Measurements from ENCODE around the gene UGT1A9.
A peak's percentile ranks its signal among the peaks of the same experiment; 100 is the strongest.

Gene UGT1A9

GRCh38 chr2:233813236-233814055 lies 141.7 kb downstream of the UGT1A9 start:
- peak in 2 of 10 donors; percentile 11 to 46 for DNase-seq
- intact Hi-C loops (cut with DNase I) = no loop called here

- peak in 3 of 10 donors; percentile 8 to 56 (median 28) for DNase-seq
- intact Hi-C loops (cut with DNase I) = no loop called here
Measured at GRCh38 chr2:233814056-233814835, 142.5 kb downstream of the UGT1A9 start.

GRCh38 chr2:233815861-233816260 lies 144.2 kb downstream of the UGT1A9 start:
- no peak for DNase-seq
- intact Hi-C loops (cut with DNase I) = no loop called here

GRCh38 chr2:233816334-233816733 lies 144.6 kb downstream of the UGT1A9 start:
- intact Hi-C loops (cut with DNase I) = no loop called here
- peak in 3 of 10 donors; percentile 2 to 25 (median 2) for DNase-seq

- peak in 2 of 10 donors; percentile 16 to 51 for DNase-seq
- intact Hi-C loops (cut with DNase I) = no loop called here
Measured at GRCh38 chr2:233816771-233817170, 145.1 kb downstream of the UGT1A9 start.

- DNase-seq = peak in 1 of 10 donors; percentile 72
- intact Hi-C loops (cut with DNase I) = no loop called here
Measured at GRCh38 chr2:233817361-233817911, 145.7 kb downstream of the UGT1A9 start.

- DNase-seq = peak in 2 of 10 donors; percentile 11 to 80
- intact Hi-C loops (cut with DNase I) = no loop called here
Measured at GRCh38 chr2:233817995-233818638, 146.4 kb downstream of the UGT1A9 start.

GRCh38 chr2:233818639-233819621 lies 147.2 kb downstream of the UGT1A9 start:
- DNase-seq = peak in 2 of 10 donors; percentile 1 to 31
- intact Hi-C loops (cut with DNase I) = no loop called here

GRCh38 chr2:233819884-233820773 lies 148.4 kb downstream of the UGT1A9 start:
- DNase-seq = peak in 2 of 10 donors; percentile 7 to 78
- intact Hi-C loops (cut with DNase I) = no loop called here

- intact Hi-C loops (cut with DNase I) = no loop called here
- DNase-seq = peak in 1 of 10 donors; percentile 57
Measured at GRCh38 chr2:233820774-233821105, 149.0 kb downstream of the UGT1A9 start.

- peak in 1 of 10 donors; percentile 22 for DNase-seq
- intact Hi-C loops (cut with DNase I) = no loop called here
Measured at GRCh38 chr2:233821196-233821595, 149.5 kb downstream of the UGT1A9 start.

GRCh38 chr2:233821709-233822100 lies 150.0 kb downstream of the UGT1A9 start:
- intact Hi-C loops (cut with DNase I) = no loop called here
- peak in 2 of 10 donors; percentile 5 to 49 for DNase-seq

GRCh38 chr2:233822101-233822771 lies 150.5 kb downstream of the UGT1A9 start:
- intact Hi-C loops (cut with DNase I) = no loop called here
- peak in 3 of 10 donors; percentile 4 to 81 (median 8) for DNase-seq
